Natural killer cell (primary cell): ENCODE data around the gene SLC35F4. TPM values are rescaled to one million over a fixed set of nuclear protein-coding genes. Genes with fewer than 3 reads are reported as not detected.

Experiments used
- ATAC-seq, 3 donors: fragments of 150-1000 bp in 2 of 3; fragments of 200-7000 bp in 1 of 3; cut with Tn5 transposase; 1 replicate in 1 of 3; 2 replicates in 2 of 3; pipeline ENCODE4 v1.10.0; 2021; ENCODE audit warnings: mild to moderate bottlenecking in 2 of 3, moderate library complexity in 2 of 3
- DNase-seq, 2 donors: peaks; one replicate each; pipeline versions ENCODE4 v3.0.0 to v3.0.0-alpha.2; 2013 to 2021; ENCODE audit warnings: mixed read lengths in 1 of 2
- H3K27ac ChIP-seq: one replicate; pipeline ENCODE4 v1.5.1; 2013; ENCODE audit warnings: mild to moderate bottlenecking, low read length
- H3K27me3 ChIP-seq: one replicate; pipeline ENCODE4 v1.6.1; 2013; ENCODE audit warnings: low read length; ENCODE audit not compliant: control insufficient read depth, insufficient read depth
- H3K36me3 ChIP-seq: one replicate; pipeline ENCODE4 v1.6.1; 2013; ENCODE audit warnings: low read length; ENCODE audit not compliant: control insufficient read depth, insufficient read depth
- H3K4me1 ChIP-seq: one replicate; pipeline ENCODE4 v1.6.1; 2013; ENCODE audit warnings: low read length; ENCODE audit not compliant: control insufficient read depth, insufficient read depth
- H3K4me3 ChIP-seq: one replicate; pipeline ENCODE4 v1.5.1; 2013; ENCODE audit warnings: low read length
- H3K9me3 ChIP-seq: one replicate; pipeline ENCODE4 v1.6.1; 2013; ENCODE audit warnings: low read length; ENCODE audit not compliant: control insufficient read depth, insufficient read depth
- H3K27ac Mint-ChIP-seq, 2 donors: one replicate each; pipeline ENCODE4 v1.8.0; 2022; ENCODE audit warnings: mild to moderate bottlenecking in 2 of 2, mixed read lengths in 2 of 2, moderate library complexity in 1 of 2
- H3K27me3 Mint-ChIP-seq, 2 donors: one replicate each; pipeline ENCODE4 v1.8.0; 2022; ENCODE audit warnings: low read depth in 2 of 2, mixed read lengths in 2 of 2
- H3K36me3 Mint-ChIP-seq: one replicate; pipeline ENCODE4 v1.8.0; 2022; ENCODE audit warnings: mixed read lengths
- H3K4me1 Mint-ChIP-seq, 2 donors: one replicate each; pipeline ENCODE4 v1.8.0; 2022; ENCODE audit warnings: mixed read lengths in 2 of 2
- H3K4me3 Mint-ChIP-seq: one replicate; pipeline ENCODE4 v1.8.0; 2022; ENCODE audit warnings: mild to moderate bottlenecking, moderate library complexity, mixed read lengths
- H3K9me3 Mint-ChIP-seq, 2 donors: one replicate each; pipeline ENCODE4 v1.8.0; 2022; ENCODE audit warnings: mixed read lengths in 2 of 2
- CTCF ChIP-seq: fragments of 200-600 bp; IDR thresholded peaks from one replicate; pipeline ENCODE4 v1.8.0; 2022; ENCODE audit warnings: antibody characterized with exemption
- WGBS: methylation state at CpG from one replicate; pipeline ENCODE4 v1.1.7; 2013; ENCODE audit warnings: missing lambda C conversion rate; ENCODE audit not compliant: insufficient coverage; 5-methylcytosine and 5-hydroxymethylcytosine counted together
- intact Hi-C: fragments of 100-400 bp; cut with micrococcal nuclease; formaldehyde crosslinking; loops from one replicate; pipeline ENCODE4 v1.14.2; 2022
- total RNA-seq, 4 donors: library from RNA; stranded (reverse); fragments of 120-200 nt in 1 of 4; gene quantifications; one replicate each; pipeline versions ENCODE4 v1.2.3 to v1.2.4, GENCODE V29; 2013 to 2022

Gene SLC35F4
- total RNA-seq, 3 donors from 2014 or later (not counting 1 experiment from before 2014, with no cell fraction given) = not detected

- no peak for DNase-seq
- Mint-ChIP-seq H3K4me3 (no peak overlapping the region), H3K9me3 (peaks cover 3 to 4% of the 10 kb centered on the region in 2 donors), H3K27ac (no peak overlapping the region), H3K27me3 (peaks cover under 1 to 8% of the 10 kb centered on the region in 2 donors), H3K4me1 (no peaks in the 10 kb centered on the region), H3K36me3 (no peaks in the 10 kb centered on the region)
- no peak overlapping the region for H3K27ac ChIP-seq
- intact Hi-C loops = no loop called here
- no peak for ATAC-seq
- no peak for TF ChIP-seq CTCF
- peaks cover 6% of the 10 kb centered on the region for H3K27me3 ChIP-seq
- H3K36me3 ChIP-seq = no peaks in the 10 kb centered on the region
- no peaks in the 10 kb centered on the region for H3K4me1 ChIP-seq
- no peaks in the 10 kb centered on the region for H3K9me3 ChIP-seq
- no peak overlapping the region for H3K4me3 ChIP-seq
Observed at GRCh38 chr14:57869617-57870016, 3.7 kb upstream of the SLC35F4 start.

DNA sequence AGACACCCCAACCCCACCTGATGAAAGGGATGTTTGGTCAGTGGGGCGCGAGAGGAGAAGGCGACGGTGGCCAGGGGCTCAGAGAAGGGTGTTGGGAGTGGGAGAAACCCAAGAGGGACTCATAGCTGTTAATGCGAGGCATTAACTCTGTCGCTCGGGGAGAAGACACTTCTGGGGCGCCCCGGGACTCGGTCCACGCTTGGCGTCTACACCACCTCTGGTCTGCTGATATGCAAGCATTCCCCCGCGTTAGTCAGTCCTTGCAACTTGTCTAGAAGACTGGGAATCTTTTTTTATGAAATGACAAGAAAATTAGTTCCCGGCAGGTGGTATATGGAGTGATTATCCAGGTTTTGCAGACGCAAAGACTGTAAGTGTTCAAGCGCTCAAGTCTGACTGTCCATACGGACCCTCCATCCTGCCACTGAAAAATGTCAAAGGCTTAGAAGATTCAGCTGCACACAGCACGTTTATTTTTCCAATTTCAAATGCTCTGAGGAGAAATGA, 360 bp upstream of the SLC35F4 start:
- H3K27me3 ChIP-seq = peaks cover 10% of the 10 kb centered on the region
- intact Hi-C loops = no loop called here
- H3K36me3 ChIP-seq = no peaks in the 10 kb centered on the region
- H3K9me3 Mint-ChIP-seq = peaks cover 4 to 5% of the 10 kb centered on the region in 2 donors
- TF ChIP-seq CTCF = no peak
- H3K27me3 Mint-ChIP-seq = peaks cover 15% of the 10 kb centered on the region in 2 donors
- H3K4me3 ChIP-seq = no peak overlapping the region
- no peak overlapping the region for H3K27ac ChIP-seq
- no peaks in the 10 kb centered on the region for H3K4me1 ChIP-seq
- no peaks in the 10 kb centered on the region for H3K4me1 Mint-ChIP-seq
- no peak overlapping the region for H3K4me3 Mint-ChIP-seq
- 24% methylated on average over 19 of the region's 19 CpGs for WGBS
- no peak for ATAC-seq
- no peaks in the 10 kb centered on the region for H3K36me3 Mint-ChIP-seq
- no peak overlapping the region for H3K27ac Mint-ChIP-seq
- H3K9me3 ChIP-seq = no peaks in the 10 kb centered on the region
- no peak for DNase-seq

DNA sequence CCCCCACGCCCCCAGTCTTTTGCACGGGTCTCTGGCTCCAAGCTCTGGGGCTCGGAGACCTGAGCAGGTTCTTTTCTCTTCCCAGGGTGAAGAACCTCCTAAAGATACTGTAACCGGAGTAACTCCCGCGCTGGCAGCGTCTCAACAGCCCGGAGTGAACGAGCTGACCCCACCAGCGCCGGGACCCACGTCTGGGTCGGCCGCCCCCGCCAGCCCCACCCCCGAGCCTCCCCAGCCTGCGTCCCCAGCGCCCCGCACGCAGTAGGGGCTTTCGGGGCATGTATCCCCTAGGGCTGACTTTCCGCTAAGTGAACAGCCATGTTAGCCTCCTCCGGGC, 858 bp downstream of the SLC35F4 start:
- Mint-ChIP-seq H3K27me3 (peaks cover 13 to 15% of the 10 kb centered on the region in 2 donors), H3K9me3 (peaks cover 2 to 4% of the 10 kb centered on the region in 2 donors), H3K4me3 (no peak overlapping the region), H3K4me1 (no peaks in the 10 kb centered on the region), H3K36me3 (no peaks in the 10 kb centered on the region), H3K27ac (no peak overlapping the region)
- Histone ChIP-seq H3K36me3 (no peaks in the 10 kb centered on the region), H3K4me1 (no peaks in the 10 kb centered on the region), H3K27me3 (peaks cover 10% of the 10 kb centered on the region), H3K4me3 (no peak overlapping the region), H3K27ac (no peak overlapping the region), H3K9me3 (no peaks in the 10 kb centered on the region)
- no peak for DNase-seq
- no peak for TF ChIP-seq CTCF
- WGBS = 4% methylated on average over 21 of the region's 23 CpGs
- no peak for ATAC-seq
- intact Hi-C loops = no loop called here

DNA sequence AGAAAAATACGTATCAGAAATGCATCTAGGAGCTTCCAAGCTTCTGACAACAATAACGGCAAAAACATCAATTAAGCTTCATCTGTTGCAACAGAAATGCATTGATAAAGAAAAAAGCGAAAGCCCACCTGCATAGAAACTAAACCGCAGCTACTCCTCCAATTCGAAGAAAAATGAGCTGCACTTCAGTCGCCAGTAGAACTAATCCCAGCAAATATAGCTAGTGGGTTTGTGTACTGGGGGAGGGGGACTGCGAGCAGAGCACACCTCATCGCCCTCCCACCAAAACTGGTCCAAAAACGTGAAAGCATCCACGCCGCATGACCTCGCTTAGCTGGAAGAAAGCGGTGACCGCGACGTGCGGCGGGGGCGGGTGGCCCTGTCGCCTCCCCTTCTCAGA, 1.2 kb downstream of the SLC35F4 start:
- WGBS = 26% methylated on average over 18 of the region's 20 CpGs
- Histone ChIP-seq H3K9me3 (no peaks in the 10 kb centered on the region), H3K4me3 (no peak overlapping the region), H3K27me3 (peaks cover 10% of the 10 kb centered on the region), H3K36me3 (no peaks in the 10 kb centered on the region), H3K27ac (no peak overlapping the region), H3K4me1 (no peaks in the 10 kb centered on the region)
- no peak for ATAC-seq
- DNase-seq = no peak
- H3K4me3 Mint-ChIP-seq = no peak overlapping the region
- no peaks in the 10 kb centered on the region for H3K4me1 Mint-ChIP-seq
- no peaks in the 10 kb centered on the region for H3K36me3 Mint-ChIP-seq
- intact Hi-C loops = no loop called here
- peaks cover 11 to 15% of the 10 kb centered on the region in 2 donors for H3K27me3 Mint-ChIP-seq
- H3K9me3 Mint-ChIP-seq = peaks cover 0 to 2% of the 10 kb centered on the region in 2 donors
- TF ChIP-seq CTCF = no peak
- no peak overlapping the region for H3K27ac Mint-ChIP-seq
